ENCODE data around the gene MAPK8IP1.
"Not testable (repeated sequence)": the region's sequence is repeated elsewhere in the genome, so short reads cannot be mapped to it uniquely, and the experiment has no call there.

The MAPK8IP1 gene

GRCh38 chr11:45892856-45893255, 7.4 kb downstream of the MAPK8IP1 start:
- DNase-seq: no peak

- no peak for DNase-seq
Measured at GRCh38 chr11:45894555-45895247, 9.2 kb downstream of the MAPK8IP1 start.

GRCh38 chr11:45895553-45896259, 10.3 kb downstream of the MAPK8IP1 start:
- DNase-seq: no peak

- DNase-seq: peak; percentile 21
Measured at GRCh38 chr11:45896422-45896984, 11.1 kb downstream of the MAPK8IP1 start.

- DNase-seq: no peak
Measured at GRCh38 chr11:45897556-45897955, 12.1 kb downstream of the MAPK8IP1 start.

- no peak for DNase-seq
Measured at GRCh38 chr11:45899086-45899447, 13.6 kb downstream of the MAPK8IP1 start.

GRCh38 chr11:45899448-45900174, 14.2 kb downstream of the MAPK8IP1 start:
- DNase-seq: no peak

GRCh38 chr11:45900175-45900800, 14.8 kb downstream of the MAPK8IP1 start:
- DNase-seq: not testable (repeated sequence)

GRCh38 chr11:45900916-45901617, 15.6 kb downstream of the MAPK8IP1 start:
- no peak for DNase-seq

GRCh38 chr11:45901626-45902025, 16.2 kb downstream of the MAPK8IP1 start:
- no peak for DNase-seq

- DNase-seq: no peak
Measured at GRCh38 chr11:45902452-45903380, 17.3 kb downstream of the MAPK8IP1 start.

- DNase-seq: no peak
Measured at GRCh38 chr11:45904309-45904915, 19.0 kb downstream of the MAPK8IP1 start.

- no peak for DNase-seq
Measured at GRCh38 chr11:45905095-45905494, 19.6 kb downstream of the MAPK8IP1 start.

- DNase-seq: not testable (repeated sequence)
Measured at GRCh38 chr11:45905576-45905975, 20.1 kb downstream of the MAPK8IP1 start.

GRCh38 chr11:45906096-45906682, 20.7 kb downstream of the MAPK8IP1 start:
- no peak for DNase-seq

- DNase-seq: no peak
Measured at GRCh38 chr11:45906965-45907611, 21.6 kb downstream of the MAPK8IP1 start, which contains the start of gene FREY1. TSS of gene FREY1 (minus strand) at chr11:45907271. CDS start at chr11:45907245, 26 bp downstream.

- DNase-seq: no peak
Measured at GRCh38 chr11:45907911-45908370, 22.5 kb downstream of the MAPK8IP1 start.

- DNase-seq: no peak
Measured at GRCh38 chr11:45909594-45910475, 24.4 kb downstream of the MAPK8IP1 start.

GRCh38 chr11:45910623-45911022, 25.2 kb downstream of the MAPK8IP1 start:
- no peak for DNase-seq
